Activated CD4-positive, alpha-beta memory T cell treated with anti-CD3 and anti-CD28 coated beads for 36 hours (primary cell): ENCODE measurements around the gene ALLC. TPM values are rescaled to one million over a fixed set of nuclear protein-coding genes. Genes with fewer than 3 reads are reported as not detected.
A peak's percentile ranks its signal among the peaks of the same experiment; 100 is the strongest.
"Not testable (repeated sequence)": the region's sequence is repeated elsewhere in the genome, so short reads cannot be mapped to it uniquely, and the experiment has no call there.

Experiments used
- CTCF ChIA-PET: fragments of 350-600 bp; sonication (Branson Sonifier 250); formaldehyde crosslinking; loops from one replicate; lab custom pipeline; 2021; ENCODE audit warnings: antibody characterized with exemption, inconsistent platforms; lab: Charles Lee
- POLR2A ChIA-PET: fragments of 350-600 bp; sonication (Branson Sonifier 250); formaldehyde crosslinking; loops from one replicate; lab custom pipeline; 2021; ENCODE audit warnings: antibody characterized with exemption; lab: Charles Lee
- DNase-seq: peaks from one replicate; pipeline ENCODE4 v3.0.0-alpha.2; 2020
- H3K27ac Mint-ChIP-seq: one replicate; pipeline ENCODE4 v1.8.0; 2021; ENCODE audit warnings: mixed read lengths
- H3K27me3 Mint-ChIP-seq: one replicate; pipeline ENCODE4 v1.8.0; 2021; ENCODE audit warnings: mixed read lengths
- H3K36me3 Mint-ChIP-seq: one replicate; pipeline ENCODE4 v1.8.0; 2021; ENCODE audit warnings: mixed read lengths
- H3K4me1 Mint-ChIP-seq: one replicate; pipeline ENCODE4 v1.8.0; 2021; ENCODE audit warnings: low read depth, mixed read lengths
- H3K4me3 Mint-ChIP-seq: one replicate; pipeline ENCODE4 v1.8.0; 2021; ENCODE audit warnings: mild to moderate bottlenecking, mixed read lengths
- H3K9me3 Mint-ChIP-seq: one replicate; pipeline ENCODE4 v1.8.0; 2021; ENCODE audit warnings: mixed read lengths
- intact Hi-C: fragments of 100-400 bp; cut with micrococcal nuclease; formaldehyde crosslinking; loops from one replicate; pipeline ENCODE4 v1.15.1; 2023
- total RNA-seq, 2 experiments: library from RNA; stranded (reverse); gene quantifications; one replicate each; pipeline ENCODE4 v1.2.3, GENCODE V29; 2021

The ALLC gene
- total RNA-seq, 2 experiments from 2014 or later: not detected

DNA sequence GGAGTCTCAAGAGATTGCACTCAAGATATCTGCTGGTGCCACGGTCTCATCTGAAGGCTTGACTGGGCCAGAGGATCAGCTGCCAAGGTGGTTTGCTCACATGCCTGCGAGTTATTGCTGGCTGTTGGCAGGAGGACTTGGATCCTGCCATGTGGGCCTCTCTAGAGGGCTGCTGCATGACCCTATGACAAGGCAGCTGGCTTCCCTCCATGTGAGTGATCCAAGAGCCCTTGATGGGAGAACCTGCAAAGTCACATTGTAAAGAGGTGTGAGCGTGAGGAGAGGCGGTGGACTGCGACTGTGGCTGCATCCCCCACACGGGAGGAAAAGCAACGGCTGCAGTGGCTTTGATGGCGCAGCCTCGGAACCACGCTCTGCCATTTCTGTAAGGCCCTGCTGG, 4.0 kb upstream of the ALLC start:
- intact Hi-C loops: loop anchor here (5.0 kb wide), 1 partner anchor 128 kb away; no protein-coding TSS in a partner anchor
- H3K27ac Mint-ChIP-seq: no peak overlapping the region

DNA sequence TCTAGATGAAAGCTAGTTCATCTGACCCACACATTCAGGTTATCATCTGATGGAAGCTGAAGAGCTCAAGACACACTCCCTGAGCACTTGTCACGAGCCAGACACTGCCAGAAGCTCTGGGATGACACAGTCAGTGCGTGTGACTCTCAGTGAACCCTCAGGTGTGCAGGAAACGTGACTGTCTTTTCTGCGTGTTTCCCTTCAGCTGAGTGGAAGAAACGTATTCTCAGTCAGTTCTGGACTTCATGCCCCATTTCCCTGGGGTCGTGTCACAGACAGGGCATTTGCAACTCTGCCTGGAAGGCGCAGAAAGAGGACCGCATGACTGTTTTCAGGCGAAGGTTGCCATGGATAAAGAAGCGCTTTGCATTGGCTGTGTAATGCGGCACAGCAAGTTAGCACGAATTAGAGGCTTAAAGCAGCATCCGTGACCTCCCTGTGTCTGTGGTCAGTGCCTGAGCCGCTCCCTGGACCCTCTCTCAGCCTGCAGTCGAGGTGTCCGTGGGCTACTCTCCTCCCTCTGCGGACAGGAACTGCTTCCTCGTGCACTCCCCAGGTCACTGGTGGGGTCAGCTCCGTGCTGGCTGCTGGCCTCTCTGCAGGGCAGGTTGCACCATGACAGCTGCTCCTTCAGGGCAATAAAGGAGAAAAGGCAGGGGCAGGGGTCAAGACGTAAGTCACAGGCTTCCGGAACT, 3.3 kb upstream of the ALLC start:
- intact Hi-C loops: loop anchor here (5.0 kb wide), 1 partner anchor 128 kb away; no protein-coding TSS in a partner anchor
- no peaks in the 10 kb centered on the region for H3K27me3 Mint-ChIP-seq

More for the DNA sequence above, 4.0 kb upstream of the ALLC start:
- Mint-ChIP-seq H3K27me3 (peaks cover 2% of the 10 kb centered on the region), H3K36me3 (no peaks in the 10 kb centered on the region), H3K4me3 (no peak overlapping the region), H3K4me1 (peaks cover 12% of the 10 kb centered on the region), H3K9me3 (no peaks in the 10 kb centered on the region)
- ChIA-PET POLR2A (no interaction called here), CTCF (interaction anchor here (1.0 to 5.2 kb wide), 2 partner anchors 10 to 230 kb away, joined by 3 to 65 read pairs; no protein-coding TSS in a partner anchor)
- no peak for DNase-seq

DNA sequence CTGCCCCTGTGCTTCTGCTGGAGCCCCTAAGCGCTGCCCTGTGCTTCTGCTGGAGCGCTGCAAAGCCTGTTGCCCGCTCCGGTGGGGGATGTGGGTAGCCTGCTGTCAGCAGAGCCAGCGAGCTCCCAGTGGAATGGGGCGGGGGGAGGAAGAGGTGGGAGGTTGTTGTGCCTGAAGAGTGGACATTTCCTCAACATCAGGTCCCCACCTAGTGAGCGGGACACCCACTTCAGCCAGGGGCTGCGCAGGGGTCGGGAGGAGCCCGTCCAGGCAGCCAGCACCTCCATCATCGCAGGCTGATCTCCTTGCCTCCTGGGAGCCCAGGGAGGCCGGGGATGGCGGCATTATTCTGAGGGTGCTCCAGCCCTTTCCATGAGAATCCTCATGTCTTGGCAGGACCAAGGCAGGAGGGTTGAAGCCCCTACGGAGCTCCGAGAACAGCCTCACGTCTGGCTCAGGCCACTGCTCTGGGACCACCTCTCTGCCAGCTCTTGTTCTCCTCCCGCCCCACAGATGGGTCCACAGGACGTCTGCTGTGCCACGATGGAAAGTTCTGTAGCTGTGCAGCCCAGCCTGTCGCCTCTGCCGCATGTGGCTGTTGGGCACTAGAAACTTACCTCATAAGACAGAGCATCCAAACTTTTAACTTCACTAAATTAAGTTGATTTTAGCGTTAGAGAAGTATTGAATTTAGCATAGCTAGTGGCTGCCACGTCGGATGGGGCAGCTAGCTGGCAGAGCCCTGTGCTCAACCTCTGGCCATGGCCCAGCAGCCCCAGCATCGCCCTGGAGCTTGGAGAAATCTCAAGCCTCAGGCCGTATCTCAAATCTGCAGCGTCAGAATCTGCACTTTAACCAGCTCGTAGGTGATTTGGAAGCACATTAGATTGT, 1.9 kb upstream of the ALLC start:
- CTCF ChIA-PET: no interaction called here
- H3K4me3 Mint-ChIP-seq: no peak overlapping the region
- peaks cover 2% of the 10 kb centered on the region for H3K36me3 Mint-ChIP-seq
- peaks cover 8% of the 10 kb centered on the region for H3K9me3 Mint-ChIP-seq
- no peak for DNase-seq
- POLR2A ChIA-PET: no interaction called here
- H3K4me1 Mint-ChIP-seq: peaks cover 22% of the 10 kb centered on the region
- H3K27me3 Mint-ChIP-seq: peaks cover 3% of the 10 kb centered on the region
- no peak overlapping the region for H3K27ac Mint-ChIP-seq
- intact Hi-C loops: no loop called here

More for the DNA sequence above, 3.3 kb upstream of the ALLC start:
- H3K4me3 Mint-ChIP-seq: no peak overlapping the region
- no peaks in the 10 kb centered on the region for H3K36me3 Mint-ChIP-seq
- no peak overlapping the region for H3K27ac Mint-ChIP-seq
- ChIA-PET POLR2A (no interaction called here), CTCF (no interaction called here)
- peaks cover 14% of the 10 kb centered on the region for H3K4me1 Mint-ChIP-seq
- no peaks in the 10 kb centered on the region for H3K9me3 Mint-ChIP-seq
- no peak for DNase-seq

DNA sequence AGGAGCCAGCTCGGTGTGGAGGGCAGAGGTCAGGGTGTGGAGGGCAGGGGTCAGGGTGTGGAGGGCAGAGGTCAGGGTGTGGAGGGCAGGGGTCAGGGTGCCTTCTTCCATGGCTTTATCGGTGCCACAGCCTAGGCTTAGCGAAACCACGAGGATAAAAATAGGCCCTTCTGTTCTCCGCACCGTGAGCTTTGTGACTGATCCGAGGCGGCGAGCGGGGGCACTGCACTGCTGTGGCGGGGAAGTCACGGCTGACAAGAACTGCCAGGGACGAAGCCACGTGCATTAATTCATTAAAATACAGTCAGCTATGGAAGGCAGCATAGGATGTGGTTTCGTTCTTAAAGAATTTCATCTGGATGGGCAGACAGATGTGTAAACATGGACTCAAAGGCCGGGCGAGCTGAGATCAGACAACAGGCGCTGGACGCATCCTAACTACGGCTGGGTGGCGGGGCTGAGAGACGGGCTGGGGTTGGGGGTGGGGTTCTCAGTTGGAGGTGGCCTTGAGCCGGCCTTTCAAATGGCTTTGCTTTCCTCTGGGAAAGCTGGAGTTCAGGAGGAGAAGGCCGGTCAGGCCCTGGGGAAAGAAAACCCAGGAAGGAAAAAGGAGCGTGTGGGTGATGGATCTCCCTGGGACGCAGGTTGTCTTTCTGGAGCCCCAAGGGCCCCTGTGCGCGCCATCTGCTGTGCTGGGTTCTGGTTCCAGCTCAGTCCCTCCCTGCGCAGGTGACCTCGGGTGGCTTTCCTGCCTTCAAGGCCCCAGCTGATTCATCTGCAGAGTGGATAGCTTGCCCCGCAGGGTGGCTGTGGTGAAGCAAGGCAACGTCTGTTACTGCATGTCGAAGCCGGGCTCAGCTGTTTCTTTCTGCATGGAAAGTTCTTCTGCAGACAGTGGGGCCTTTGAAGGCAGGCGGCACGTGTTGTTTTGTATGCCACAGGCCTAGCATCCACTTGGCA, 958 bp upstream of the ALLC start:
- Mint-ChIP-seq H3K4me3 (no peak overlapping the region), H3K36me3 (peaks cover 2% of the 10 kb centered on the region), H3K9me3 (peaks cover 8% of the 10 kb centered on the region), H3K4me1 (peaks cover 21% of the 10 kb centered on the region), H3K27me3 (peaks cover 3% of the 10 kb centered on the region), H3K27ac (no peak overlapping the region)
- ChIA-PET CTCF (no interaction called here), POLR2A (interaction anchor here (0.6 kb wide), 1 partner anchor 927 kb away, joined by 3 read pairs; no protein-coding TSS in a partner anchor)
- DNase-seq: no peak
- intact Hi-C loops: no loop called here

DNA sequence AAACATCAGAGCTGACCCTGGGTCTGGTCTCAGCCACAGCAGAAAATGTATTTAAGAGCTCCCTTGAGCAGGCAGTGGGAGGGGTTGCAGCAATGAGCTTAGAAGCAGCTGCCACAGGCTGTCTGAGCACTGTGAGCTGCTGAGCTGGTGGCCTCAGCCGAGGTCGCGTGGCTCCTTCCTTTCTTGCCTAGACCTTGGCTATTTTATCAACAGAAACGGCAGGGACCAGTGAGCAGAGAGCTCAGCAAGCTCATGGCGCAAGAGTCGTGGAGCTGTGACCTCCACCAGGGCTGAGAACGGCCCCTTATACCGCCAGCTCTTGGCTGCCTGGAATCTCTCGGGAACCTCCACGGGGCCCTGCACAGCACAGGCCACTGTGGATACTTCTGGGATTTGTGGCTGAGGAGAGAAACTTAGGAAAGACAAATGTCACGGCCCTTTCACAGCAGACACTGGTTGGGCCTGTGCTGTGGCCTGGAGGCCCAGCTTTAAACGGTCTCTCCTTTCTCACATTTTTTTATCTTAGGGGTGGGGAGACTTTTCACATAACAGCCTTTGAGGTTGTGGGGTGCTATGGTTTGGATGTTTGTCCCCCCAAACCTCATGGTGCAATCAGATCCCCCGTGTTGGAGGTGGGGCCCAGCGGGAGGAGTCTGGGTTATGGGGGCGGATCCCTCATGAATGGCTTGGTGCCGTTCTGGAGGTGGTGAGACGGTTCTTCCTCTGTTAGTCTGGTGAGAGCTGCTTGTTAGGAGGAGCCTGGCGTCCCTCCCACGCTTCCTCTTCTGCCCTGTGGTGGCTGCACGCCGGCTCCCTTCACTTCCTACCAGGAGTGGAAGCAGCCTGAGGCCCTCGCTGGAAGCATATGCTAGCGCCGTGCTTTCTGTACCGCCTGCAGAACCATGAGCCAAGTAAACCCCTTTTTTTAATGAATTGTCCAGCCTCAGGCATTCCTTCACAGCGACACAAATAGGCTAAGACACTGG, 1.7 kb downstream of the ALLC start:
- H3K9me3 Mint-ChIP-seq: peaks cover 8% of the 10 kb centered on the region
- intact Hi-C loops: no loop called here
- ChIA-PET CTCF (interaction anchor here (0.9 kb wide), 1 partner anchor 9 kb away, joined by 3 read pairs; no protein-coding TSS in a partner anchor), POLR2A (no interaction called here)
- peaks cover 2% of the 10 kb centered on the region for H3K36me3 Mint-ChIP-seq
- peaks cover 18% of the 10 kb centered on the region for H3K4me1 Mint-ChIP-seq
- no peak overlapping the region for H3K4me3 Mint-ChIP-seq
- DNase-seq: peak; percentile 23
- H3K27me3 Mint-ChIP-seq: peaks cover 3% of the 10 kb centered on the region
- no peak overlapping the region for H3K27ac Mint-ChIP-seq

DNA sequence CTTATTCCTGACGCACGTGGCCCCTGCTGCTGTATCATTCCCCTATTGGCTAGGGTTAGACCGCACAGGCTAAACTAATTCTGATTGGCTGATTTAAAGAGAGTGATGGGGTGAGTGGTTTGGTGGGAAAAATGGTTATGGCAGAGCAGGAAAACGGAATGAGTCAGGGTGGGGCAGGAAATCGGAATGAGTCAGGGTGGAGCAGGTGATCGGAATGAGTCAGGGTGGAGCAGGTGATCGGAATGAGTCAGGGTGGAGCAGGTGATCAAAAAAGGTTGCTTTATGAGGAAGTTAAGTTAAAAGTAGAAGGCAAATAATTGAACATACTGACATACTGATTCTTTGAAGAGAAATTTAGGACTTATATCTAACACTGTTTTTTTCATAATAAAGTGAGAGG, 2.6 kb downstream of the ALLC start:
- intact Hi-C loops, H3K9me3 Mint-ChIP-seq, POLR2A ChIA-PET, H3K4me3 Mint-ChIP-seq, H3K27me3 Mint-ChIP-seq, H3K36me3 Mint-ChIP-seq: not testable (repeated sequence)
- Mint-ChIP-seq H3K27ac (peak overlapping the region; percentile 46), H3K4me1 (peaks cover 18% of the 10 kb centered on the region)
- CTCF ChIA-PET: interaction anchor here (2.7 kb wide), 1 partner anchor 9 kb away, joined by 12 read pairs; no protein-coding TSS in a partner anchor
- DNase-seq: peak; percentile 71

DNA sequence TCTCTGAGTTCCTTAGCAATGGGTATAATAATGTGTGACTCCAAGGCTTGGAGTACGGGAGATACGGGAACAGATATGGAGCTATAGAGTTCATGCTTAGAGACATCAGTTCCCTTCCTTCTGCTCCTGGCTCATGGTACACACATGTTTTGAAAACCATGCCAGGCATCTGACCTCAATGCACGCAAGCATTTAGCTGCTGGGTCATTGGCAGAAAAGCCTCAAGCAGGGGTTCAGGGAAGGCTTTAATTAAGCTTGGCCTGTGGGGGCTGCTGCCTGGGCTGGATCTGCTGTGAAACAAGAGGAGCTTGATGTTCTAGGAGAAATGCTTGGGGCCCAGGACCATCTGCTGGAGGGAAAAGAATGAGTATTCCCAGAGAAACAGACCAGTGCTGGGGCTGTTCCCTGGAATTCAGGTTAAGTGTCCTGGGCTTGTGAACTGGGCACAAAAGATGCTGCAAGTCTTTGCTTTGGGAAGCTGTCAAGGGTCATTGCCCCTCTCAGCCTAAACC, 3.2 kb downstream of the ALLC start:
- no peak for DNase-seq
- H3K9me3 Mint-ChIP-seq: peaks cover 8% of the 10 kb centered on the region

DNA sequence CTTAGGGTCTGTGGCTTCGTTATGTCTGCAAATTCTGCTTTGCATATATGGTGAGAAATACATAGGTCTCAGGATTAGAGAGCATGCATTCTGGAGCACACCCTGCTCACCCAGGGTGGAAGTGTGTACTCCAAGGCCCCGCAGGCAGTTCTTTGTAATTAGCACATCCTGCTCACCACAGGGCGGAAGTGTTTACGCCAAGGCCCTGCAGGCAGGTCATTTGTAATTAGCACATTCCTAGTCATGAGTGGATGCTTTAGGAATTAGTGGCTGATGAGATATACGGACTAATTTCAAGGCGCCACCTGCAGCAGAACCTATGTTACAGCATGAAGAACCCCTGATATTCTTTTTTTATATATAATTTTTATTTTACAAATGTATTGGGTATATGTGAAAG, 4.2 kb downstream of the ALLC start:
- DNase-seq: no peak
- intact Hi-C loops: no loop called here
- peaks cover 4% of the 10 kb centered on the region for H3K27me3 Mint-ChIP-seq
- ChIA-PET CTCF (interaction anchor here (2.7 kb wide), 1 partner anchor 10 kb away, joined by 12 read pairs; no protein-coding TSS in a partner anchor), POLR2A (no interaction called here)
- H3K9me3 Mint-ChIP-seq: peaks cover 8% of the 10 kb centered on the region
- peaks cover 2% of the 10 kb centered on the region for H3K36me3 Mint-ChIP-seq
- H3K4me3 Mint-ChIP-seq: no peak overlapping the region
- H3K27ac Mint-ChIP-seq: no peak overlapping the region
- H3K4me1 Mint-ChIP-seq: peaks cover 18% of the 10 kb centered on the region

More for the DNA sequence above, 3.2 kb downstream of the ALLC start:
- Mint-ChIP-seq H3K27me3 (peaks cover 3% of the 10 kb centered on the region), H3K27ac (no peak overlapping the region), H3K4me3 (no peak overlapping the region), H3K36me3 (peaks cover 2% of the 10 kb centered on the region), H3K4me1 (peaks cover 18% of the 10 kb centered on the region)
- POLR2A ChIA-PET: no interaction called here
- CTCF ChIA-PET: interaction anchor here (2.7 kb wide), 1 partner anchor 9 kb away, joined by 12 read pairs; no protein-coding TSS in a partner anchor
- intact Hi-C loops: no loop called here

DNA sequence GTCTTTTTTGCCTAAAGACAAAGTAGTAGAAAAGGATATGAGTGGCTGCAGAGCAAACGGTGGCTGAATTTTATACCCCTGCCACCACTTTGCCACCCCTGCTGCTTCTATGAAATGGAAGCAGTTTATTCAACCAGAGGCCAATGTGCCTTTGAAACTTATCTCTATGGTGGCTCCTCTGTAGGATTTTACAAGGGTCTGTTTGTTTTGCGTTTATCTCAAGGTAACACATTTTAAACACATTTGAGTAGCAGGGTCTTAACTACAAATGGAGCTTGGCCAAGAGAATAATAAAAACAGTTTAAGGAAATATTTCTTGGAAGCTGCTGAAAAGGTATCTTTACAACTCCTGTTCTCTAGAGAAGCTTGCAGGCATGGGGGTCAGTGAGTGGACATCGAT, 6.1 kb downstream of the ALLC start:
- Mint-ChIP-seq H3K4me3 (no peak overlapping the region), H3K9me3 (peaks cover 8% of the 10 kb centered on the region), H3K27me3 (peaks cover 7% of the 10 kb centered on the region), H3K36me3 (peaks cover 2% of the 10 kb centered on the region), H3K4me1 (peaks cover 18% of the 10 kb centered on the region), H3K27ac (no peak overlapping the region)
- CTCF ChIA-PET: no interaction called here
- POLR2A ChIA-PET: no interaction called here
- no peak for DNase-seq
- intact Hi-C loops: no loop called here

DNA sequence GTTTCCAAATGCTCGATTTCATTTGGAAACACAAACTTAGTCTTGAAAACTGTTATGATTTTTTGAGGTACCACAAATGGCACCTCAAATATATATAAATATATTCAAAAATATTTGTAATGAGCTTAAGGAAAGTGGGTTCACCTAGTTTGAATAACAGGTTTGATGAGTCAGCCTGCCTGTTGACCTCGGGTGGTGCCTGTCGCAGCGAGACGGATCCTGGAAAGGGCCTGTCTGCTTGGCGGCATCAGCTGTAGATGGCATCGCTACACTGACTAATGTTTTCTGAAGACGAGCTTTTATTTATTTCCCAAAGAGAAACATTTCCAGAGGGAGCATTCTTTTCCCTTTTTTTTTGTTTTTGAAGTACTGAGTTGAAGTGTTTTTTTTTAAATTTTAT, 6.9 kb downstream of the ALLC start:
- CTCF ChIA-PET: no interaction called here

More for the DNA sequence above, 6.9 kb downstream of the ALLC start:
- peaks cover 9% of the 10 kb centered on the region for H3K27me3 Mint-ChIP-seq
- no peak overlapping the region for H3K4me3 Mint-ChIP-seq
- peaks cover 2% of the 10 kb centered on the region for H3K36me3 Mint-ChIP-seq
- peaks cover 8% of the 10 kb centered on the region for H3K9me3 Mint-ChIP-seq
- intact Hi-C loops: no loop called here
- POLR2A ChIA-PET: no interaction called here
- no peak for DNase-seq
- H3K27ac Mint-ChIP-seq: no peak overlapping the region
- H3K4me1 Mint-ChIP-seq: peaks cover 14% of the 10 kb centered on the region
